Spleen (tissue), 7 donors: ENCODE measurements around the gene KIF26B.

ENCODE experiments used
- POLR2AphosphoS5 ChIP-seq, 3 donors: sonication (generic); formaldehyde crosslinking; IDR thresholded peaks; one replicate each; pipeline ENCODE4 v1.5.1; 2017; ENCODE audit warnings: antibody characterized with exemption in 3 of 3
- TF ChIP-seq, protein P1 (sequence below), 11 experiments: fragments of 200-600 bp in 7 of 11; fragments of 450-650 bp in 4 of 11; sonication (generic) in 4 of 11; IDR thresholded peaks in 8 of 11; conservative IDR thresholded peaks in 3 of 11; 1 replicate in 7 of 11; 2 replicates in 4 of 11; pipeline versions ENCODE4 v1.4.0 to v1.8.0; 2016 to 2021; ENCODE audit warnings: antibody characterized with exemption in 11 of 11, inconsistent platforms in 4 of 11, mild to moderate bottlenecking in 1 of 11
- donor health status: DM: no; HTN: no; CAD: no; lungs with moderate emphysema.
- donor health status: DM: no; HTN: no; CAD: no.
- donor health status: DM: no; HTN: no; CAD: no.

DNA sequence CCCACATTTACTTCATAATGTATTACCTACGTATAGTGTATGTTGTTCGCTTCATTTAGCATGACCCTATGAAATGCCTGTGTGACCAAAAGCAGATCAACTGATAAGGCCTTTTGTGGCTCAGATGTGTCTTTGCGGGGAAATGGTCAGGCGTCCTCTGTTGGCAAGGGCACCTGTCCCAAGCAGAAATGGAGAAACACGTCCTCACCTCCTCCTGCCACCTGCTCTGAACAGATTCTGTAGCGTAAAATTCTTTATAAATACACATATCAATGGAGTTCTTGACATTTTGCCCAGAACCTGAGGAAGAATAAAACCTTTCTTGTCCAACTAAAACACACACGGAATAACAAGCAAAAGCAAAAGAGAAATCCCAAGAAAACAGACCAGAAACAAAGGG is 417.9 kb downstream of the KIF26B start:
- TF ChIP-seq, protein P1, sequence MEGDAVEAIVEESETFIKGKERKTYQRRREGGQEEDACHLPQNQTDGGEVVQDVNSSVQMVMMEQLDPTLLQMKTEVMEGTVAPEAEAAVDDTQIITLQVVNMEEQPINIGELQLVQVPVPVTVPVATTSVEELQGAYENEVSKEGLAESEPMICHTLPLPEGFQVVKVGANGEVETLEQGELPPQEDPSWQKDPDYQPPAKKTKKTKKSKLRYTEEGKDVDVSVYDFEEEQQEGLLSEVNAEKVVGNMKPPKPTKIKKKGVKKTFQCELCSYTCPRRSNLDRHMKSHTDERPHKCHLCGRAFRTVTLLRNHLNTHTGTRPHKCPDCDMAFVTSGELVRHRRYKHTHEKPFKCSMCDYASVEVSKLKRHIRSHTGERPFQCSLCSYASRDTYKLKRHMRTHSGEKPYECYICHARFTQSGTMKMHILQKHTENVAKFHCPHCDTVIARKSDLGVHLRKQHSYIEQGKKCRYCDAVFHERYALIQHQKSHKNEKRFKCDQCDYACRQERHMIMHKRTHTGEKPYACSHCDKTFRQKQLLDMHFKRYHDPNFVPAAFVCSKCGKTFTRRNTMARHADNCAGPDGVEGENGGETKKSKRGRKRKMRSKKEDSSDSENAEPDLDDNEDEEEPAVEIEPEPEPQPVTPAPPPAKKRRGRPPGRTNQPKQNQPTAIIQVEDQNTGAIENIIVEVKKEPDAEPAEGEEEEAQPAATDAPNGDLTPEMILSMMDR (IDR thresholded peaks at IDR 0.05 in 8 of 11, conservative IDR thresholded peaks at IDR 0.05 in 3 of 11) = no peak
- no peak for TF ChIP-seq POLR2AphosphoS5 (IDR thresholded peaks at IDR 0.05)
